GM19023 (cell line): ENCODE measurements around the gene A3GALT2.

ENCODE experiments used
- ATAC-seq: cut with Tn5 transposase; IDR thresholded peaks from one replicate; pipeline ENCODE4 v1.9.1; 2021; ENCODE audit warnings: mild to moderate bottlenecking, moderate library complexity; ENCODE audit not compliant: unreplicated experiment

The A3GALT2 gene

GRCh38 chr1:33274446-33274845, 46.5 kb downstream of the A3GALT2 start:
- ATAC-seq: no peak

- ATAC-seq: no peak
These were observed 46.9 kb downstream of the A3GALT2 start for GRCh38 chr1:33273961-33274371.

DNA sequence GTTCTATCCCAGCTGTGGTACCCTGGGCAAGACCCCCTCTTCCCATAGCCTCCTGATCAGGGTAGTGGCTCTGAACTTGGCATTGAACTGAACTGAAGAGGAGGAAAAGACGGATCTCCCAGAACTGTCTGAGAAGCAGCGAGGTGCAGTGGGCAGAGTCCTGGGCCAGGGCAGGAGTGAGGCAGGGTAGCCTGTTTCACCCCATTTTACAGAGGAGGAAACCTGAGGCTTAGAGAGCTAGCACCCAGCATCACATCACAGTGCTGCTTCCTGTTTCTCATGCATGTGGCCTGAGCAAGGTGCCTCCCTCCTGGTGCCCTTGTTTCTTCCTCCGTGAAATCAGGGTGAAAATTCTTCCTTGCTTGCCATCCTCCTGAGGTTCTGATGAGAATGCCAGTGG, 47.5 kb downstream of the A3GALT2 start:
- ATAC-seq: no peak

DNA sequence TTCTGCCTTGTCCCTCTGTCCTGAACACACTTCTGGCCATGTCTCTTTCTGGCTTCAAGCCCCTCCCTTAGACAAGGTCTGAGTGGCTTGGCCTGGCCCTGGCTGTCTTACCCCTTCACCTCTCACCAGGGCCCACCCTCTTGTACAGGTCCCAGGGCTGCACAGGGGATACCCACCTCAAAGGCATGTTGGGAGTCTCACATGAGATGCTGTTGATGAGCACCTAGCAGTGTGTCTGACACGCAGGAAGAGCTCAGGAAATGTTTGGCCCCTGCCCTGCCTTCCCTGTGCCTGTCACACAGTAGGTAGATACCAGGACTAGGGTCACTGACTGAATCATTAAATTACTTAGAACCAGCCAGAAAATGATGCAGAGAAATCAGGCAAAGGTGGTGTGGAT, 48.0 kb downstream of the A3GALT2 start:
- no peak for ATAC-seq

DNA sequence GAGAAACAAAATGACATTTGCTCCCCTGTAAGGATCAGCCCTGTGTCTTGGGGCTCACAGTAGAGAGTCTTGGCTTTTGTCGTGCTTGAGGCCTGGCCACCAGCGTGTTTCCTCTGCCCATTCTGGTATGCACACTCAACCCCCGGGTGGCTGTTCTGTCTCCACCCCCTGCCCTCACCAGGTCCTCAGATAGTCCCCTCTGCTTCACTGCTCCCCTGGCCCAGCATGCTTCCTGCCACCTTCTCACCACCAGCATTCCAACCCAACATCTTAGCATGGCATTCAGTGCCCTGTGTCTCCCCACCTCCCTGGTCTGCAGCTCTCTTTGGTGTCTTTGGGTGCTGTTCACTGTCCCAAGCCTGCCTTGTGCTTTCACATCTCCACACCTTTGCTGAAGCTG, 48.4 kb downstream of the A3GALT2 start:
- ATAC-seq: no peak

GRCh38 chr1:33271666-33272505, 49.0 kb downstream of the A3GALT2 start:
- ATAC-seq: no peak

DNA sequence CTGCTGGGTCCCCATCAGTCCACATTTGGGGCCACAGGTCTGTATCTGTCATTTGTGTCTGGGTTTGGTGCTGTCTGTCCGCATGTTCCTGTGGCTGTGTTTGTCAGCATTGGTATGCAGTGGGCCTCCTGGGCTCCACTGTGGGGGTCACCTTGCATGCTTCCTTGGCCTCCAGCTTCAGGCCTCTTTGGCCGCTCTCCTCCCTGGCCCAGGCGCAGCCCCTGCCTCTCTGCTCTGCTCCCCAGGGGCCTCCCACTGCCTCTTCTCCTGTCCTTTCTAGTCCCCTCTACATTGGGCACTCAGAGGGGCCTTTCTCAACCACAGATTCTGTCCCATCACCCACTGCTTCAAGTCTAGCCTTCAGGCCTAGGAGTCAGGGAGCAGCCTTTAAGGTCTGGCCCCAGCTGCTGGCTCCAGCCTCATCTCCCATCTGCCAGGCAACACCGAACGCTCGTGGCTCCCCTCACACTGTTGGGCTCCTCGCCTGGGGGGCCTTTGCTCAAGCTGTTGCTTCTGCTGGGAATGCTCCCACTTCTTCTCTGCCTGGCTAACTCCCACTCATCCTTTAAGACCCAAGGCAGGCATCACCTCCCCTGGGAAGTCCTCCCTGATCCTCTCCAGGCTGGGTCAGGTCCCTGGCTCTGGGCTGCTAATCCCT, 50.0 kb downstream of the A3GALT2 start:
- ATAC-seq: no peak

DNA sequence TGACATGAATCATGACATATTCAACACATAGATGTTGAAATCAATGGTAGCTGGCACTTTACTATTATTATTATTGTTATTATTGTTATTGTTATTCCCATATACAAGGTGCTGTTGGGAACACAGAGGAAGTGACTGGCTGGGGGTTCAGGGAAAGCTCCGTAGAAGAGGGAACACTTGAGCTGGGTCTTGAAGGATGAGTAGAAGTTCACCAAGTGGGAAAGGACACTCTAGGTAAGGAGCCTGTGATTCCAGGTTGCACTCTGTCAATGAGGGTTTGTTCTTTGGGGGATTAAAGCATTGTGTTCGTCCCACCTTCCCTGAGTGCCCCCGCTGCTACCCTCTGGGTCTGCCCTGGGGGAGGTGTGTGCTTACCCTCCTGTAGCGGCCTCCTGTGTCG, 50.5 kb downstream of the A3GALT2 start:
- no peak for ATAC-seq

DNA sequence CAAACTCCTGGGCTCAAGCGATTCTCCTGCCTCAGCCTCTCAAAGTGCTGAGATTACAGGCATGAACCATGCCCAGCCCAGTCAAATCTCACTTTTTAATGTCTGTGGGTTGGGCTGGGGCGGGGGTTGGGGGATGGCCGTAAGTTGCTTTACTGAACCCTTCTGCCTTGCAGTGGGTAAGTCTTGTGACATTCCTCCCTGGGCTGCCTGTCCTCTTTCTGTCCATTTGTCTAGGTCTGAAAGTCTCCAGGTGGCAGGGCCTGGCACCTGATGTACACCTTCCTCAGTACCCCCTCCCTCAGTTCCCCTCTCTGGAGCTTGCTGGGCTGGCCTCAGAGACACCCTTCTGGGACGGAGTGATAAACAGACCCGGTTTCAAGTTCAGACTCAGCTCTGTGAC, 51.3 kb downstream of the A3GALT2 start:
- ATAC-seq: no peak

DNA sequence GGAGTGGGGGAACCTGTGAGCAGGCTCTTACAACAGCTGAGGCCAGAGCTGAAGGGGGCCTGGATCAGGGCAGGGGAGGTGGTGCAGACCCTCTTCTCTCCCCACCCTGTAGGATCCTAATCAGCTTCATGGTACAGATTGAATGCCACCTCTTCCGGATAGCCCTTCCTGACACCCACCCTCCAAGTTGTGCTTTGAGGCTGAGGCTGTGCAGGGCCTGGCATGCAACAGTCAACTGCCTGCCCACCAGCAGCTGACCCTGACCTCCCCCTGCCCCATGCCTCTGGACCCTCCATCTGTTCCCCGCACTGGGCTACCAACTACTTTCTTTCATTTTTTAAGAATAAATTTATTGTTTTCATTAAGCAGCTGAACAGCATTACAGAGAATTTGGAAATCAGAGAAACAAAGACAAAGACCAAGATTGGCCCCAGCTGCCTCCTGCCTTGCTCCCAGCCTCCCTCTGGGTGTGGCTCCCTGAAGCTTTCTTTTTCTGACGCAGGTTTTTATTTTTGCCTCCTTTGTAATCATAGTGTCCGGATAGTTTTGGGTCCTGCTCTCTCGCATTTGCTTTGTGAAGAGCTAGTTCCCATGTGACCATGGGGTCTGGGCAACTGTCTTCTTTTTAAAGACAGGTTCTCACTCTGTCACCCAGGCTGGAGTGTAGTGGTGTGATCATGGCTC, 51.8 kb downstream of the A3GALT2 start:
- ATAC-seq: no peak

DNA sequence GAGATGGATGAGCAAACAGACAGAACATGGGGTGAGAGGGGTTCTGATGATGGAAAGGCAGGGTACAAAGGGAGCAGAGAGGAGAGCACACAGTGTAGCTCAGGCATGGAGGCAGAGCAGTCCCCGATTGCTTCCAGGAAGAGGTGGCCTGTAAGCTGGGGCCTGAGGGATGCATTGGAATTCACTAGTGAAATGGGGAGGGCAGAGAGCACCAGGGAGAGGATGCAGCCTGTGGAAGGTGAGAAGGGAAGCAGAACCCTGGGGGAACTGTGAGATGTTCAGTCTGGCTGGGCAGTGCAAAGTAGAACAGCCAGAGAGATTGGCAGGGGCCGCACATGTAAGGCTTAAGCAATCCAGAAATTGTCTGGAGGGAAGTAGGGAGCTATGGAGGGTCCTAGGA, 52.4 kb downstream of the A3GALT2 start:
- no peak for ATAC-seq

GRCh38 chr1:33267468-33268205, 53.3 kb downstream of the A3GALT2 start:
- ATAC-seq: no peak

- ATAC-seq: no peak
These were observed 54.1 kb downstream of the A3GALT2 start for GRCh38 chr1:33266766-33267165.

- no peak for ATAC-seq
These were observed 54.9 kb downstream of the A3GALT2 start for GRCh38 chr1:33265780-33266605.

GRCh38 chr1:33263890-33264504, 56.9 kb downstream of the A3GALT2 start:
- ATAC-seq: no peak

DNA sequence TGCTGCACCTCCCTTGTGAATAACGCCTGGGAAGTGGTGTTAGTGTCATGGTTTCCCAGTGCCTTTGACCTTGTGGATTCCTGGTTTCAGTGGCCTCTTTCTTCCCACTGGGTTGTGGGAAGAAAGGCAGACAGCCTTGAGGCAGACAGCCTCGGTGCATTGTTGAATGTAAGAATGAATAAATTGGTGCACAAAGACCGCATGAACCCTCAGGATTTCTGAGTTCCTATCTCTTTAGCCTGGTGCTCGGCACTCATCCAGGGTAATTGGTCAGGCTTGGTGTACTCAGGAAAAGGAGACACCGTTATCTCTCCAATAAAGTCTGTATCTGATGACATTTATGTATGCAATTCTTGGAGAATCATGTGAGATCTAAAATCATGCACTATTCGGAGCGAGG, 59.6 kb downstream of the A3GALT2 start:
- ATAC-seq: no peak

DNA sequence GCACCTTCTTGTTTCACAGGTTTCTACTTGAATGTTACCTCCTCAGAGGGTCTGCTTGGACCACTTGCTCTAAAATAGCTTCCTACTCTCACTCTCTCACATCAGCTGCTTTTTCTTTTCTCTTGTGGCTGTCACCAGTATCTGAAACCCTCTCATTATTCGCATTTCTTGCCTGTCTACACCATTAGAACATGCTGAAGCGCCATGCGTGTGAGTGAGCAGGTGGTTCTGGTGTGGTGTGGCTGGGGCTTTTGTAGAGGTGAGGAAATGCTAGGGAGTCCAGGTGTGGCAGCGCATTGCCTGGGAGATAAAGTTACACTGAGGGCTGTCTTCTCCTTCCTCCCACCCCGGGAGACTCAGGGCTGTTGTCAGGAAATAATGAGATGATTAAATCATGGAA, 60.5 kb downstream of the A3GALT2 start:
- no peak for ATAC-seq

GRCh38 chr1:33259879-33260278, 61.0 kb downstream of the A3GALT2 start:
- no peak for ATAC-seq

- ATAC-seq: no peak
These were observed 62.1 kb downstream of the A3GALT2 start for GRCh38 chr1:33258788-33259274.
